ENCODE data around the gene TUBAL3.

DNA sequence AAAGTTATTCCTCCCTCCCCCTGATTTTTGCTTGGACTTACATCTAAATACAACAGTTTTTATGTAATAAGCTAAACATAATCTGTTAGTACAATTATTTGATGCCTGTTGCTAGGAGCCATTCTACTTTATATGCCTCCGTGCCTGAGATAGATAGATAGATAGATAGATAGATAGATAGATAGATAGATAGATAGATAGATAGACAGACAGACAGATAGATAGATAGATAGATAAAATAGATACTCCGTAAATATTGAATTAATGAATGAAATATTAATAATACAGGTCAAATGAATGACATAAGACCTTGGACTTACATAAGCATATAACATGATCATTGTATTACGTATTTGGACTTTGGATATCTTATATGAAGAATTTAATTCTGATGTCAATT, 30.7 kb upstream of the TUBAL3 start:
- TF ChIP-seq, protein P1, sequence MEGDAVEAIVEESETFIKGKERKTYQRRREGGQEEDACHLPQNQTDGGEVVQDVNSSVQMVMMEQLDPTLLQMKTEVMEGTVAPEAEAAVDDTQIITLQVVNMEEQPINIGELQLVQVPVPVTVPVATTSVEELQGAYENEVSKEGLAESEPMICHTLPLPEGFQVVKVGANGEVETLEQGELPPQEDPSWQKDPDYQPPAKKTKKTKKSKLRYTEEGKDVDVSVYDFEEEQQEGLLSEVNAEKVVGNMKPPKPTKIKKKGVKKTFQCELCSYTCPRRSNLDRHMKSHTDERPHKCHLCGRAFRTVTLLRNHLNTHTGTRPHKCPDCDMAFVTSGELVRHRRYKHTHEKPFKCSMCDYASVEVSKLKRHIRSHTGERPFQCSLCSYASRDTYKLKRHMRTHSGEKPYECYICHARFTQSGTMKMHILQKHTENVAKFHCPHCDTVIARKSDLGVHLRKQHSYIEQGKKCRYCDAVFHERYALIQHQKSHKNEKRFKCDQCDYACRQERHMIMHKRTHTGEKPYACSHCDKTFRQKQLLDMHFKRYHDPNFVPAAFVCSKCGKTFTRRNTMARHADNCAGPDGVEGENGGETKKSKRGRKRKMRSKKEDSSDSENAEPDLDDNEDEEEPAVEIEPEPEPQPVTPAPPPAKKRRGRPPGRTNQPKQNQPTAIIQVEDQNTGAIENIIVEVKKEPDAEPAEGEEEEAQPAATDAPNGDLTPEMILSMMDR (IDR thresholded peaks at IDR 0.05): no peak
- TF ChIP-seq SIN3A (IDR thresholded peaks at IDR 0.05; ENCODE audit: borderline replicate concordance, insufficient read depth, low read depth, low read length) (no peak), POLR2AphosphoS5 (IDR thresholded peaks at IDR 0.05; ENCODE audit: low read depth, low read length) (no peak), TCF7L2 (IDR thresholded peaks at IDR 0.05; ENCODE audit: low read depth, low read length) (no peak)
- TF ChIP-seq, protein P2, sequence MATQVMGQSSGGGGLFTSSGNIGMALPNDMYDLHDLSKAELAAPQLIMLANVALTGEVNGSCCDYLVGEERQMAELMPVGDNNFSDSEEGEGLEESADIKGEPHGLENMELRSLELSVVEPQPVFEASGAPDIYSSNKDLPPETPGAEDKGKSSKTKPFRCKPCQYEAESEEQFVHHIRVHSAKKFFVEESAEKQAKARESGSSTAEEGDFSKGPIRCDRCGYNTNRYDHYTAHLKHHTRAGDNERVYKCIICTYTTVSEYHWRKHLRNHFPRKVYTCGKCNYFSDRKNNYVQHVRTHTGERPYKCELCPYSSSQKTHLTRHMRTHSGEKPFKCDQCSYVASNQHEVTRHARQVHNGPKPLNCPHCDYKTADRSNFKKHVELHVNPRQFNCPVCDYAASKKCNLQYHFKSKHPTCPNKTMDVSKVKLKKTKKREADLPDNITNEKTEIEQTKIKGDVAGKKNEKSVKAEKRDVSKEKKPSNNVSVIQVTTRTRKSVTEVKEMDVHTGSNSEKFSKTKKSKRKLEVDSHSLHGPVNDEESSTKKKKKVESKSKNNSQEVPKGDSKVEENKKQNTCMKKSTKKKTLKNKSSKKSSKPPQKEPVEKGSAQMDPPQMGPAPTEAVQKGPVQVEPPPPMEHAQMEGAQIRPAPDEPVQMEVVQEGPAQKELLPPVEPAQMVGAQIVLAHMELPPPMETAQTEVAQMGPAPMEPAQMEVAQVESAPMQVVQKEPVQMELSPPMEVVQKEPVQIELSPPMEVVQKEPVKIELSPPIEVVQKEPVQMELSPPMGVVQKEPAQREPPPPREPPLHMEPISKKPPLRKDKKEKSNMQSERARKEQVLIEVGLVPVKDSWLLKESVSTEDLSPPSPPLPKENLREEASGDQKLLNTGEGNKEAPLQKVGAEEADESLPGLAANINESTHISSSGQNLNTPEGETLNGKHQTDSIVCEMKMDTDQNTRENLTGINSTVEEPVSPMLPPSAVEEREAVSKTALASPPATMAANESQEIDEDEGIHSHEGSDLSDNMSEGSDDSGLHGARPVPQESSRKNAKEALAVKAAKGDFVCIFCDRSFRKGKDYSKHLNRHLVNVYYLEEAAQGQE (IDR thresholded peaks at IDR 0.05; ENCODE audit: insufficient read depth in 1 of 2, low read depth in 2 of 2, low read length in 1 of 2): no peak

Measured in Panc1 (cell line).